Posterior vena cava (tissue), 2 donors: ENCODE results near the gene TEX19. TPM values are rescaled to one million over a fixed set of nuclear protein-coding genes. Genes with fewer than 3 reads are reported as not detected.
"Not testable (repeated sequence)": the region's sequence is repeated elsewhere in the genome, so short reads cannot be mapped to it uniquely, and the experiment has no call there.

Source experiments
- DNase-seq: peaks from one replicate; pipeline ENCODE4 v3.0.0-alpha.2; 2020; ENCODE audit warnings: low spot score
- intact Hi-C, 2 donors: fragments of 100-400 bp; cut with DNase I; formaldehyde crosslinking; loops; one replicate each; pipeline versions ENCODE4 v1.14.1 to v1.14.2; 2022 to 2023
- total RNA-seq, 2 donors: library from RNA; stranded (reverse); fragmentation: NEBNext Ultra II Directional; extraction: Animal tissue kit (Norgen Biotek cat#: 25700); gene quantifications; one replicate each; pipeline ENCODE4 v1.2.1, GENCODE V29; 2021
- donor health status: DM: yes; HTN: yes; CAD: no.
- donor health status: DM: yes; HTN: yes; CAD: no.

Gene TEX19
- total RNA-seq, 2 donors from 2014 or later: not detected

- intact Hi-C loops: no loop called here
- peak; percentile 66 for DNase-seq
Observed at GRCh38 chr17:82371333-82372248, 12.5 kb downstream of the TEX19 start, which contains the start of gene UTS2R. Gene UTS2R (plus strand): TSS chr17:82371765. CDS start chr17:82374325, 2,560 bp downstream.

- intact Hi-C loops: no loop called here
- DNase-seq: peak; percentile 71
Observed at GRCh38 chr17:82372249-82373071, 13.4 kb downstream of the TEX19 start.

GRCh38 chr17:82373072-82373452 is 14.0 kb downstream of the TEX19 start:
- intact Hi-C loops, DNase-seq: not testable (repeated sequence)

- DNase-seq: no peak
- intact Hi-C loops: no loop called here
Observed at GRCh38 chr17:82373731-82374625, 14.9 kb downstream of the TEX19 start.

- no peak for DNase-seq
- intact Hi-C loops: no loop called here
Observed at GRCh38 chr17:82374626-82375331, 15.7 kb downstream of the TEX19 start.

- intact Hi-C loops: no loop called here
- DNase-seq: peak; percentile 72
Observed at GRCh38 chr17:82375359-82376041, 16.5 kb downstream of the TEX19 start.

GRCh38 chr17:82376042-82376730 is 17.1 kb downstream of the TEX19 start:
- intact Hi-C loops: no loop called here
- peak; percentile 51 for DNase-seq

- DNase-seq, intact Hi-C loops: not testable (repeated sequence)
Observed at GRCh38 chr17:82377294-82377693, 18.2 kb downstream of the TEX19 start.

- intact Hi-C loops: no loop called here
- peak; percentile 78 for DNase-seq
Observed at GRCh38 chr17:82377924-82378740, 19.1 kb downstream of the TEX19 start.

- intact Hi-C loops: no loop called here
- no peak for DNase-seq
Observed at GRCh38 chr17:82378741-82379021, 19.6 kb downstream of the TEX19 start.

GRCh38 chr17:82380860-82381702 is 22.0 kb downstream of the TEX19 start:
- DNase-seq: peak; percentile 12

GRCh38 chr17:82381703-82382009 is 22.6 kb downstream of the TEX19 start:
- DNase-seq, intact Hi-C loops: not testable (repeated sequence)

More at GRCh38 chr17:82380860-82381702, 22.0 kb downstream of the TEX19 start:
- intact Hi-C loops: no loop called here

- DNase-seq, intact Hi-C loops: not testable (repeated sequence)
Observed at GRCh38 chr17:82382220-82382932, 23.3 kb downstream of the TEX19 start.

GRCh38 chr17:82382933-82383255 is 23.8 kb downstream of the TEX19 start:
- intact Hi-C loops: no loop called here
- no peak for DNase-seq

GRCh38 chr17:82383411-82383810 is 24.4 kb downstream of the TEX19 start:
- DNase-seq: no peak
- intact Hi-C loops: no loop called here
